Stimulated activated CD4-positive, alpha-beta T cell treated with anti-CD3 and anti-CD28 coated beads, Interleukin-1b, Interleukin-23, amount 100 ng/mL, for 24 hours (primary cell): ENCODE measurements around the gene IL7R.

ENCODE experiments used
- DNase-seq, 4 experiments: peaks; one replicate each; pipeline ENCODE4 v3.0.0-alpha.2; 2020; ENCODE audit warnings: low read depth in 4 of 4, low spot score in 1 of 4

IL7R gene

GRCh38 chr5:35903631-35904203 lies 47.0 kb downstream of the IL7R start:
- DNase-seq: no peak

GRCh38 chr5:35904443-35905132 lies 47.9 kb downstream of the IL7R start:
- DNase-seq: no peak

- DNase-seq: no peak
These were observed 51.5 kb downstream of the IL7R start for GRCh38 chr5:35908228-35908627.

GRCh38 chr5:35908814-35909213 lies 52.1 kb downstream of the IL7R start:
- DNase-seq: no peak

- no peak for DNase-seq
These were observed 62.5 kb downstream of the IL7R start for GRCh38 chr5:35919191-35919590.

- no peak for DNase-seq
These were observed 64.2 kb downstream of the IL7R start for GRCh38 chr5:35920890-35921289.

- DNase-seq: no peak
These were observed 65.2 kb downstream of the IL7R start for GRCh38 chr5:35921930-35922329.

GRCh38 chr5:35922468-35922867 lies 65.8 kb downstream of the IL7R start:
- no peak for DNase-seq

- DNase-seq: no peak
These were observed 67.6 kb downstream of the IL7R start for GRCh38 chr5:35924122-35924949.

- peak; percentile 64 to 81 (median 72) for DNase-seq
These were observed 68.4 kb downstream of the IL7R start for GRCh38 chr5:35924950-35925722.

- DNase-seq: peak in 2 of 4 experiments; percentile 61 to 62
These were observed 69.8 kb downstream of the IL7R start for GRCh38 chr5:35926389-35927051.
